Stimulated activated CD4-positive, alpha-beta T cell treated with anti-CD3 and anti-CD28 coated beads, Interleukin-1b, Interleukin-23, amount 100 ng/mL, for 4 hours (primary cell): ENCODE measurements around the gene LRMDA.
"Not testable (repeated sequence)": the region's sequence is repeated elsewhere in the genome, so short reads cannot be mapped to it uniquely, and the experiment has no call there.

ENCODE experiments used
- DNase-seq, 2 donors: peaks; one replicate each; pipeline ENCODE4 v3.0.0-alpha.2; 2020; ENCODE audit warnings: low read depth in 2 of 2

The LRMDA gene

GRCh38 chr10:76050291-76050625 is 618.8 kb downstream of the LRMDA start:
- DNase-seq: no peak

- no peak for DNase-seq
Observed at GRCh38 chr10:76051007-76051936, 619.8 kb downstream of the LRMDA start.

- DNase-seq: no peak
Observed at GRCh38 chr10:76052682-76053503, 621.5 kb downstream of the LRMDA start.

GRCh38 chr10:76055466-76055865 is 624.0 kb downstream of the LRMDA start:
- DNase-seq: no peak

GRCh38 chr10:76055963-76056362 is 624.5 kb downstream of the LRMDA start:
- no peak for DNase-seq

GRCh38 chr10:76060993-76061392 is 629.6 kb downstream of the LRMDA start:
- not testable (repeated sequence) for DNase-seq

GRCh38 chr10:76066457-76066856 is 635.0 kb downstream of the LRMDA start:
- no peak for DNase-seq

- DNase-seq: no peak
Observed at GRCh38 chr10:76067447-76067846, 636.0 kb downstream of the LRMDA start.

- DNase-seq: no peak
Observed at GRCh38 chr10:76068856-76069255, 637.4 kb downstream of the LRMDA start.

- DNase-seq: no peak
Observed at GRCh38 chr10:76070916-76071315, 639.5 kb downstream of the LRMDA start.

GRCh38 chr10:76071653-76072365 is 640.4 kb downstream of the LRMDA start:
- DNase-seq: no peak

- DNase-seq: no peak
Observed at GRCh38 chr10:76072384-76072783, 641.0 kb downstream of the LRMDA start.

- no peak for DNase-seq
Observed at GRCh38 chr10:76073524-76073923, 642.1 kb downstream of the LRMDA start.

GRCh38 chr10:76074659-76075058 is 643.2 kb downstream of the LRMDA start:
- no peak for DNase-seq

GRCh38 chr10:76080451-76080850 is 649.0 kb downstream of the LRMDA start:
- no peak for DNase-seq

GRCh38 chr10:76080991-76081390 is 649.6 kb downstream of the LRMDA start:
- no peak for DNase-seq

- no peak for DNase-seq
Observed at GRCh38 chr10:76082232-76082631, 650.8 kb downstream of the LRMDA start.

GRCh38 chr10:76082956-76083355 is 651.5 kb downstream of the LRMDA start:
- no peak for DNase-seq

- DNase-seq: no peak
Observed at GRCh38 chr10:76085002-76085816, 653.8 kb downstream of the LRMDA start.

- no peak for DNase-seq
Observed at GRCh38 chr10:76085817-76086167, 654.4 kb downstream of the LRMDA start.

- no peak for DNase-seq
Observed at GRCh38 chr10:76086170-76086760, 654.8 kb downstream of the LRMDA start.
